C4-2B (cell line): Measurements from ENCODE around the gene RCAN3.
"Not testable (repeated sequence)": the region's sequence is repeated elsewhere in the genome, so short reads cannot be mapped to it uniquely, and the experiment has no call there.

Experiments
- H3K27ac ChIP-seq: fragments of 450-650 bp; 2 replicates; pipeline ENCODE4 v1.5.1; 2017
- CTCF ChIP-seq: fragments of 450-650 bp; conservative IDR thresholded peaks from 2 replicates; pipeline ENCODE4 v1.5.1; 2017; ENCODE audit warnings: mild to moderate bottlenecking
- ZFX ChIP-seq: fragments of 450-650 bp; IDR thresholded peaks from 2 replicates; pipeline ENCODE4 v1.6.1; 2017

The RCAN3 gene

GRCh38 chr1:24502709-24503058, at the start of gene RCAN3:
TSS of gene RCAN3 (plus strand) at chr1:24502836. CDS start at chr1:24514373, 11,537 bp downstream.
- H3K27ac ChIP-seq: peak within 1 kb of the TSS; percentile 88
- TF ChIP-seq ZFX: no peak

GRCh38 chr1:24452922-24453485, 49.6 kb upstream of the RCAN3 start:
- no peak overlapping the region for H3K27ac ChIP-seq
- TF ChIP-seq ZFX (no peak), CTCF (no peak)

- H3K27ac ChIP-seq: no peak overlapping the region
- no peak for TF ChIP-seq CTCF
- no peak for TF ChIP-seq ZFX
These were observed 48.0 kb upstream of the RCAN3 start for GRCh38 chr1:24454673-24455072.

- TF ChIP-seq ZFX (no peak), CTCF (no peak)
- no peak overlapping the region for H3K27ac ChIP-seq
These were observed 47.4 kb upstream of the RCAN3 start for GRCh38 chr1:24455272-24455671.

- no peak for TF ChIP-seq CTCF
- no peak for TF ChIP-seq ZFX
- H3K27ac ChIP-seq: no peak overlapping the region
These were observed 44.8 kb upstream of the RCAN3 start for GRCh38 chr1:24457866-24458265.

GRCh38 chr1:24459551-24460266, 42.9 kb upstream of the RCAN3 start:
- H3K27ac ChIP-seq: no peak overlapping the region
- TF ChIP-seq CTCF (no peak), ZFX (no peak)

GRCh38 chr1:24462128-24462527, 40.5 kb upstream of the RCAN3 start:
- H3K27ac ChIP-seq: not testable (repeated sequence)

GRCh38 chr1:24463776-24464735, 38.6 kb upstream of the RCAN3 start:
- no peak overlapping the region for H3K27ac ChIP-seq
- TF ChIP-seq CTCF: no peak
- no peak for TF ChIP-seq ZFX
